H9 (cell line): Measurements from ENCODE around the gene NAPG. TPM values are rescaled to one million over a fixed set of nuclear protein-coding genes. Genes with fewer than 3 reads are reported as not detected.

Experiments
- DNase-seq: peaks from one replicate; pipeline ENCODE4 v3.0.0-alpha.2; 2017
- H2AFZ ChIP-seq: one replicate; pipeline ENCODE4 v1.6.1; 2013; ENCODE audit warnings: mild to moderate bottlenecking, low read length, control low read depth, moderate library complexity
- H2AK5ac ChIP-seq: 2 replicates; pipeline ENCODE4 v1.6.1; 2013; ENCODE audit warnings: low read length, control low read depth, mixed read lengths; ENCODE audit not compliant: insufficient read length
- H2BK120ac ChIP-seq: one replicate; pipeline ENCODE4 v1.6.1; 2013; ENCODE audit warnings: low read depth, mild to moderate bottlenecking, low read length, control low read depth, inconsistent platforms; ENCODE audit not compliant: poor library complexity, severe bottlenecking
- H2BK12ac ChIP-seq: 2 replicates; pipeline ENCODE4 v1.6.1; 2013; ENCODE audit warnings: low read length, control low read depth, mixed read lengths, low read depth; ENCODE audit not compliant: insufficient read length
- H2BK15ac ChIP-seq: 2 replicates; pipeline ENCODE4 v1.6.1; 2013; ENCODE audit warnings: low read depth, low read length, control low read depth
- H2BK20ac ChIP-seq: one replicate; pipeline ENCODE4 v1.6.1; 2013; ENCODE audit warnings: low read depth, mild to moderate bottlenecking, low read length, control low read depth, inconsistent platforms; ENCODE audit not compliant: poor library complexity, severe bottlenecking
- H2BK5ac ChIP-seq: 2 replicates; pipeline ENCODE4 v1.6.1; 2013; ENCODE audit warnings: low read length, control low read depth, mixed read lengths; ENCODE audit not compliant: insufficient read length
- H3K14ac ChIP-seq: 2 replicates; pipeline ENCODE4 v1.6.1; 2013; ENCODE audit warnings: low read length, control low read depth; ENCODE audit not compliant: insufficient read depth
- H3K18ac ChIP-seq: 2 replicates; pipeline ENCODE4 v1.6.1; 2013; ENCODE audit warnings: low read depth, mild to moderate bottlenecking, mixed read lengths, low read length, control low read depth; ENCODE audit not compliant: insufficient read length
- H3K23ac ChIP-seq: 2 replicates; pipeline ENCODE4 v1.6.1; 2013; ENCODE audit warnings: low read length, control low read depth, mixed read lengths, low read depth; ENCODE audit not compliant: insufficient read length
- H3K23me2 ChIP-seq: 2 replicates; pipeline ENCODE4 v1.6.1; 2013; ENCODE audit warnings: low read depth, mild to moderate bottlenecking, mixed read lengths, low read length, control low read depth; ENCODE audit not compliant: insufficient read length, poor library complexity, severe bottlenecking
- H3K27ac ChIP-seq: 2 replicates; pipeline ENCODE4 v1.5.1; 2013; ENCODE audit warnings: low read length, control low read depth, mixed read lengths, low read depth; ENCODE audit not compliant: insufficient read length
- H3K27me3 ChIP-seq: 2 replicates; pipeline ENCODE4 v1.6.1; 2013; ENCODE audit warnings: low read length, control low read depth, inconsistent platforms; ENCODE audit not compliant: insufficient read depth
- H3K4ac ChIP-seq: 2 replicates; pipeline ENCODE4 v1.6.1; 2013; ENCODE audit warnings: low read depth, mild to moderate bottlenecking, control low read depth, inconsistent platforms, low read length, moderate library complexity
- H3K4me1 ChIP-seq: 2 replicates; pipeline ENCODE4 v1.6.1; 2013; ENCODE audit warnings: low read length, control low read depth, inconsistent platforms; ENCODE audit not compliant: insufficient read depth
- H3K4me2 ChIP-seq: 2 replicates; pipeline ENCODE4 v1.6.1; 2013; ENCODE audit warnings: low read length, control low read depth, mixed read lengths; ENCODE audit not compliant: insufficient read length, insufficient read depth
- H3K56ac ChIP-seq: 2 replicates; pipeline ENCODE4 v1.6.1; 2013; ENCODE audit warnings: low read depth, mild to moderate bottlenecking, mixed read lengths, low read length, control low read depth; ENCODE audit not compliant: insufficient read length
- H3K79me1 ChIP-seq: 2 replicates; pipeline ENCODE4 v1.6.1; 2013; ENCODE audit warnings: low read depth, mild to moderate bottlenecking, moderate library complexity, low read length, control low read depth, inconsistent platforms; ENCODE audit not compliant: insufficient read depth, poor library complexity, severe bottlenecking
- H3K79me2 ChIP-seq: 2 replicates; pipeline ENCODE4 v1.6.1; 2013; ENCODE audit warnings: low read length, control low read depth, inconsistent platforms; ENCODE audit not compliant: insufficient read depth
- H3K9ac ChIP-seq: 2 replicates; pipeline ENCODE4 v1.6.1; 2013; ENCODE audit warnings: low read length, control low read depth, mixed read lengths; ENCODE audit not compliant: insufficient read length; ENCODE audit errors: extremely low read depth
- H3K9me3 ChIP-seq: one replicate; pipeline ENCODE4 v1.6.1; 2013; ENCODE audit warnings: low read depth, low read length, inconsistent platforms; ENCODE audit not compliant: control insufficient read depth
- H3T11ph ChIP-seq: one replicate; pipeline ENCODE4 v1.6.1; 2013; ENCODE audit warnings: mild to moderate bottlenecking, low read length, control low read depth, inconsistent platforms
- H4K20me1 ChIP-seq: one replicate; pipeline ENCODE4 v1.6.1; 2013; ENCODE audit not compliant: control insufficient read depth, insufficient read length, insufficient read depth
- H4K5ac ChIP-seq: 2 replicates; pipeline ENCODE4 v1.6.1; 2013; ENCODE audit warnings: low read depth, mild to moderate bottlenecking, mixed read lengths, low read length, control low read depth; ENCODE audit not compliant: insufficient read length
- H4K8ac ChIP-seq: replicated peaks from 2 replicates; pipeline ENCODE4 v1.6.1; 2013; ENCODE audit warnings: low read length, control low read depth, mixed read lengths, low read depth; ENCODE audit not compliant: insufficient read length
- H4K91ac ChIP-seq: 2 replicates; pipeline ENCODE4 v1.6.1; 2013; ENCODE audit warnings: low read depth, mild to moderate bottlenecking, moderate library complexity, mixed read lengths, low read length, control low read depth; ENCODE audit not compliant: insufficient read length
- H3K27ac Mint-ChIP-seq, 3 experiments: 2 replicates in 2 of 3; 3 replicates in 1 of 3; pipeline ENCODE4 v1.8.0; 2020 to 2021; ENCODE audit warnings: mixed read lengths in 3 of 3, mild to moderate bottlenecking in 1 of 3, moderate library complexity in 1 of 3
- H3K27me3 Mint-ChIP-seq: 2 replicates; pipeline ENCODE4 v1.8.0; 2021; ENCODE audit warnings: low read depth, mild to moderate bottlenecking, moderate library complexity, mixed read lengths
- H3K36me3 Mint-ChIP-seq, 3 experiments: 2 replicates in 2 of 3; 3 replicates in 1 of 3; pipeline ENCODE4 v1.8.0; 2020 to 2021; ENCODE audit warnings: low read depth in 3 of 3, mixed read lengths in 3 of 3; ENCODE audit not compliant: insufficient read depth in 1 of 3
- H3K4me1 Mint-ChIP-seq, 2 experiments: 2 replicates each; pipeline ENCODE4 v1.8.0; 2020; ENCODE audit warnings: mixed read lengths in 2 of 2
- H3K4me3 Mint-ChIP-seq, 2 experiments: 2 replicates in 1 of 2; 3 replicates in 1 of 2; pipeline ENCODE4 v1.8.0; 2020 to 2021; ENCODE audit warnings: mild to moderate bottlenecking in 2 of 2, mixed read lengths in 2 of 2, moderate library complexity in 1 of 2
- H3K9me3 Mint-ChIP-seq, 2 experiments: 2 replicates in 1 of 2; 3 replicates in 1 of 2; pipeline ENCODE4 v1.8.0; 2020; ENCODE audit warnings: mild to moderate bottlenecking in 2 of 2, mixed read lengths in 2 of 2, moderate library complexity in 1 of 2
- CTCF ChIP-seq: fragments of 200-600 bp; sonication (generic); conservative IDR thresholded peaks from 3 replicates; pipeline ENCODE4 v1.8.0; 2021; ENCODE audit warnings: antibody characterized with exemption, mild to moderate bottlenecking
- WGBS: extraction: QIAGEN DNeasy Blood & Tissue Kit; methylation state at CpG from one replicate; pipeline ENCODE4 v1.1.7; 2013; ENCODE audit warnings: missing lambda C conversion rate, low lambda C conversion rate, mixed read lengths; ENCODE audit not compliant: insufficient read length; ENCODE audit errors: extremely low coverage; 5-methylcytosine and 5-hydroxymethylcytosine counted together
- total RNA-seq: library from RNA; stranded (reverse); gene quantifications from 2 replicates; pipeline ENCODE4 v1.2.1, GENCODE V29; 2021

NAPG gene
- total RNA-seq, 1 experiment from 2014 or later = 30.9 TPM

DNA sequence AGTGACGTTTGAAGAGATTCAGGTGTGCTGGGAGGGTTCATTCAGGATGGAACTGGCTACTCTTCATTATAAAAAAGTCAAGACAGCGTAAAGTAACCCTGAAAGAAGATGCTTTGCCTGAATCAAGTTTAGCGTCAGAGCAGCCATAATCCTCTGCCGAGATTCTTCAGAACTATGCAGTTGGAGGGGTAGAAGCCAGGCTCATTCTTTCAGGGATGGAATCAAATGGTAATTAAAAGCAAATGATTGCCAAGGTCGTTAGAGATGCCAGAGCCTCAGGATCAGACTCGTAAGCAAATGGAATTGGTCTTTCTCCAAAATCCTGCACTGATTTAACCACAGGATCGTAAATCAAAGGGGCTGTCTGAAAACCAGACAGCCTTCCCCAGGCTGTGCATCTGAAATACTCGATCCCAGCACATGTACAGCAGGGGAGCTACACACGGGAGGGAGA, 49.5 kb upstream of the NAPG start:
- Histone ChIP-seq H3K27me3 (peaks cover 34% of the 10 kb centered on the region), H3K9ac (no peak overlapping the region), H2BK5ac (no peak overlapping the region), H2BK120ac (no peak overlapping the region), H2BK15ac (no peak overlapping the region), H3K23ac (no peak overlapping the region), H3K9me3 (no peaks in the 10 kb centered on the region), H3K4ac (no peak overlapping the region), H3K23me2 (no peaks in the 10 kb centered on the region), H4K20me1 (no peaks in the 10 kb centered on the region), H3K18ac (no peak overlapping the region), H3K79me1 (no peaks in the 10 kb centered on the region), H4K5ac (no peak overlapping the region), H2BK20ac (no peak overlapping the region), H3T11ph (no peak overlapping the region), H2BK12ac (no peak overlapping the region), H4K8ac (no peak overlapping the region), H3K79me2 (no peaks in the 10 kb centered on the region), H2AK5ac (no peak overlapping the region), H3K56ac (no peak overlapping the region), H3K14ac (no peak overlapping the region), H2AFZ (no peak overlapping the region), H3K27ac (no peak overlapping the region), H3K4me2 (no peak overlapping the region), H4K91ac (no peak overlapping the region), H3K4me1 (peaks cover 13% of the 10 kb centered on the region)
- Mint-ChIP-seq H3K9me3 (peaks cover 2 to 4% of the 10 kb centered on the region in 2 experiments; a peak in 2 of 5 replicates), H3K27me3 (peaks cover 74% of the 10 kb centered on the region), H3K36me3 (peaks cover 7 to 24% (median 11%) of the 10 kb centered on the region in 3 experiments; a peak in 6 of 7 replicates), H3K4me1 (peaks cover 25 to 26% of the 10 kb centered on the region in 2 experiments), H3K27ac (no peak overlapping the region), H3K4me3 (no peak overlapping the region)
- no CpG with 5 or more reads among the region's 9 CpGs for WGBS
- DNase-seq = no peak
- TF ChIP-seq CTCF = no peak
